IPS-NIHi7 (cell line): ENCODE results near the gene PAX5.

Experiments
- DNase-seq: peaks from one replicate; pipeline ENCODE4 v3.0.0; 2012; ENCODE audit warnings: mixed read lengths; ENCODE audit errors: extremely low spot score

Gene PAX5

DNA sequence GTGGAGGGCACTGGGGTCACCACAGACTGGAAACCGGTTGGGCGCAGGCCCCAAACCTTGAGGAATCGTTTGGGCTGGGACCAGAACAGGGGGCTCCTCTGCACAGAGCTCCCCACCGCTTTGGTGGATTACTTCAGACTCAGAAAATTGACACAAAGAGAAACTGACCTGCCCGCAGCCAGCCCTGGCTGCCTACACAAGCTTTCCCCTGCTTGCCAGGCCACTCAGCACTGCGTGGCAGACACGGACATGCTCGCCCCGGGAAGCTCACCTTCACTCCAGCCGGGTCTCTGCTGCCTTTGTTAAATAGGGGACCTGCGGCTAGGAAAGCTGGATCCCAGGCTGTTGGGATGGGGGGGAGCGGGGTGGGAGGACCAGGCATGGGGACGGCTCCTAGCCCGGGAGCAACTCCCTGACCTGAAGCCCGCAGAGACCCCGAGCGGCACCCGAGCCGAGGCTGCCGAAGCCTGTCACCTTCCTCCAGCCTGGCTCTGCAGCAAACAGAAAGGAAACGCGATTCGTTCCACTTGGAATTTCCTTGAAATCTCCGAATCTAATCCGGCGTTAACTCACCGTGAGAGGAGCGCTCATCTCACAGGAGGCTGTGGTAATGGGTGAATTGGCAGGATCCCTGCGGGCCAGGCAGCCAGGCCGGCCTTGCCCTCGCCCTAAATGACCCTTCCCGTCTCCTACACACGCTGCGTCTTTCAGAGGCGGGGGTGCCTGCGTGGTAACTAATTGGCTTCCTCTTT is 8.8 kb downstream of the PAX5 start:
- DNase-seq, result no peak

- no peak for DNase-seq
These were observed 16.5 kb downstream of the PAX5 start for GRCh38 chr9:37017546-37017945.

DNA sequence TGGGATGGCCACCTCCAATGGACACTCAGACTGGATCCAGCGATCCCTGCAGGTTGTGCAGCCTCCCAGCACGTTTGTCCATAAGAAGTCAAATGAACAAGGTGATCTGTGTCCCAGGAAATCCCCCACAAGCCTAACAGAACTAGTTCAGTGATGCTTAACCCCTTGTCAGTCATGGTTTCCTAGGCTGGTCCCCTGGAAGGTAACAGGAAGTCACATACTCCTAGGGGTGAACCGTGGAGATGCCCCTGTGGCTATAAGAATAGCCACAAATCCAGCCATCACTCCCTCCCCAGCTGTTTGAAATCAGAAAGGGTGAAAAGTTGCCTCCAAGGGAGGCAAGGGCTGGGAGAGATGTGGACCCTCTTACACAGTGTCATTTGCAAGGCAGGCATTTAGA is 22.5 kb downstream of the PAX5 start:
- no peak for DNase-seq

GRCh38 chr9:37010976-37011375 is 23.1 kb downstream of the PAX5 start:
- DNase-seq, result no peak

- DNase-seq, result no peak
These were observed 23.9 kb downstream of the PAX5 start for GRCh38 chr9:37010180-37010579.

GRCh38 chr9:37007295-37007694 is 26.8 kb downstream of the PAX5 start:
- no peak for DNase-seq

DNA sequence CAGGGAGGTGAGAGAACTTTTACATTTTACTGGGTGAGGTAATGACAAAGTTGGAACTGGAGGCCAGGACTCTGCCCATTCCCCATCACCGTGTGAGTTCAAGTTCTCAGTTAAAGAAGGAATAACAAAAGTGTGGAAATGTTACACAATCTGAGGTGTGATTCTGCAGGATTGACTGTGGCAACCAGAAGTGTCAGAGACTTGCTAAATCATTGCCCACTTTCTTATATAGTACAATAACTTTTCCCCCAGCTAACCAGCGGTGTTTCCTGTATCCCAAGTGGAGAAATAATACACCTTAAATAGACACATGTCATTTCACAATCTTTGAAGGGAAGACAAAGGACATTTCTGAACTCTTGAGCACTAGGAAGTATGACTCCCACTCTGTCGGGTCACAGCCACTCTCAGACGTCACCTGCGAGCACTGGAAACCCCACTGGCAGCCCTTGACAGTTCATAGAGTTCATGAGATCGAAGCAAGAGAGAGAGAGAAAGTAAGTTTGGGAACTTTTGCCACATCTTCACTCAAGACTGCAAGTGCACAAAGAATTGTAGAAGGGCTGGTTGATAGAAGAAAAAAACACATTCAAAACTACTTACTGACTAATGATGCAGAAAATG is 28.4 kb downstream of the PAX5 start:
- DNase-seq, result no peak

DNA sequence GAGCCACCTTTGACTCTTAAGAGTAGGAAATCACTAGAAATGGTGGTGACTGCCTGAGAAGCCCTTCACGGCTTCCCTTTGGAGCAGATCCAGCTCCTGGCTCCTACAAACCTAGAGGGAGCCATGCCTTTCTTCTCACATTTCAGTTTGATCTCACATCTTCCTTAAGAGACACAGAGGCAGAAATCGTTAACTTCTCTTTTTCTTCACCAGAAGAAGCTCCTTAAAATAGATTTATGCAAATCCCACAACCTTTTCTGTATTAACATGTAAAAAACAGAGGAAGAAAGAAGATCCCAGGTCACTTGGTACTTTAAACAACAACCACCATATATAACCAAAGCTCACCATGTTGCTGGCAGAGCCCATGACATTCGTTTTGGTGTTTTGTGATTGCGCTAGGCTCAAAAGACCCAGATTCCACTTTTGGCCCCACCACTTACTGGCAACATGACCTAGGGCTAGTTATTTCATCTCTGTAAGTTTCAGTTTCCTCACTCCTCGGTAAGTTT is 29.6 kb downstream of the PAX5 start:
- DNase-seq, result no peak

DNA sequence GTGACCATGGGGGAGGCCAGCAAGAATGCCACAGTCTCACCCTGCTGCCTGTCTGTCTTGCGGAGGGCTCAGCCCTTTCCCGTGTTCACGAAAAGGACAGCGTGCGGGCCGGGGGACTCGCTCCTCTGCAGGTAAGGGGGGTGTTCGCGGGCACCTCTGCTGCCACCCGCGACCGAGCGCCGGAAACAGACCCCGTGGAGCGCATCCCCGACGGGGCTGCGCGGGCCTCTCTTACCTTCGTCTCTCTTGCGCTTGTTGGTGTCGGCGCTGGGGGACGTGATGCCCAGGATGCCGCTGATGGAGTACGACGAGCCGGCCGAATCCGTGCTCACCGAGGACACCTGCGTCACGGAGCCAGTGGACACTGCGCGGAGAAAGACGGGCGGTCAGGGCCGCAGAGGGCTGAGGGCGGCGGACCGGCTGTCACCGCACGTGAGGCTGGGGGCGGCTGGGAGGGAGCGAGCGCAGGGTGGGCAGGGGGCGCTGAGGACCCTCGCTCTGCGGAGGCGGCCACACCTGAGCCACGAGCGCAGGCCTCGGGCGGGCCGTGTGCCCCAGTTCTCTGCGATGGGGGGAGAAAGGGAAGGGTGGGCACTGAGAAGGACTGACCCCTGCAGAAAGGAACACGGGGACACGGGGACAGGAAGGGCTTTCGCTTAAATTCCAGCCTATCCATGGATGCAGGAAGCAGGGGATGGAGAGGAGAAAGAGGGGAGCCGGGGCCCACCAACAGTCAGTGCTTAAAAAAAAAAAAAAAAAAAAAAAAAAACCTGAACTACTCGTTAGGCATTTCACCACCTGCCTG is 31.5 kb downstream of the PAX5 start:
- DNase-seq, result no peak

GRCh38 chr9:37002036-37002412 is 32.0 kb downstream of the PAX5 start:
- no peak for DNase-seq

GRCh38 chr9:37001459-37001858 is 32.6 kb downstream of the PAX5 start:
- DNase-seq, result no peak

DNA sequence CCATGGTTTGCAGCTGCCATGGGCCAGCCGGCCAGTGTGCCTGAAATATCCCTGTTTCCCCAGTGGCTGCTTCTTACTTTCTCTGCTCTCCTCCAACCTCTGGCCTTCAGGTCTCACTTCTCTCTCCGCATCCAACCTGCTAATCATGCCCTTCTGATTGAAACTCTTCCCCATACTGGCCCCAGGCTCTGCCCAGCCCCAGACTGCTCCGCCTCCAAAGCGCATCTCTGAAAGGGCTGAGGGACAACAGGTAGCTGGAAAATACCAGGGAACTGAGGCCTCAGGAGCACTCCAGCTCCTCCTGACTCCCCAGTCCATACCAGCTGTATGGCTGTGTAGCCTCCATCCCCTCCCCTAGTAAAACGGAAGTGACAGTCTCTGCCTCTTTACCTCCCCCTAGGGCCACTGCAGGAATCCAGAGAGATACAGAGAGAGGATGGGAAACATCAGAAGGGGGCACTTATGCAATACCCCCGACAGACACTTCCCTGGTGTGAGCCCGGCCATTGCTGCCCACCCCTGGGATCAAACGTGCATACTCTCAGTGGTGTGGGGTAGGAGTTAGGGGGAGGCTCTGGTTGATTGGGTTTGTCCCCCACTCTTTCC is 34.2 kb downstream of the PAX5 start:
- DNase-seq, result peak; percentile 30

DNA sequence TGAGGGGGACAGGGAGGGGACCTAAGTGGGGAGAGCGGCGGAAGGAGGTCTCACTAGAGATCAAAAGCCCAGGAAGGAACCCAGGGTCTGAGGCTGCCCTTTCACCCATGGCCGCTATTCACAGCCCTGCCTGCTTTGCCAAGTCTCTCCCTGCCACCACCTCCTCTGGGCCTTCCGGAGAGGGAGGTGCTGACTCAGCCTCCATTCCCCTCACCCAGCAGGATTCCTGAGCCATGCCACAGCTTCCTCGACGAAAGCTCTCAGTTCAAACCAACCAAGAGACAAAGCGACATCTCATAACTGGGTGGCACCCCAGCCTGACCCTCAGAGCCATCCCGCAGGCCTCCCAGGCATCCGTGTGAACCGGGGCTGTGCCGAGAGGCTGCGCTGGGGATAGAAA is 36.7 kb downstream of the PAX5 start:
- no peak for DNase-seq

GRCh38 chr9:36996706-36997086 is 37.4 kb downstream of the PAX5 start:
- no peak for DNase-seq

DNA sequence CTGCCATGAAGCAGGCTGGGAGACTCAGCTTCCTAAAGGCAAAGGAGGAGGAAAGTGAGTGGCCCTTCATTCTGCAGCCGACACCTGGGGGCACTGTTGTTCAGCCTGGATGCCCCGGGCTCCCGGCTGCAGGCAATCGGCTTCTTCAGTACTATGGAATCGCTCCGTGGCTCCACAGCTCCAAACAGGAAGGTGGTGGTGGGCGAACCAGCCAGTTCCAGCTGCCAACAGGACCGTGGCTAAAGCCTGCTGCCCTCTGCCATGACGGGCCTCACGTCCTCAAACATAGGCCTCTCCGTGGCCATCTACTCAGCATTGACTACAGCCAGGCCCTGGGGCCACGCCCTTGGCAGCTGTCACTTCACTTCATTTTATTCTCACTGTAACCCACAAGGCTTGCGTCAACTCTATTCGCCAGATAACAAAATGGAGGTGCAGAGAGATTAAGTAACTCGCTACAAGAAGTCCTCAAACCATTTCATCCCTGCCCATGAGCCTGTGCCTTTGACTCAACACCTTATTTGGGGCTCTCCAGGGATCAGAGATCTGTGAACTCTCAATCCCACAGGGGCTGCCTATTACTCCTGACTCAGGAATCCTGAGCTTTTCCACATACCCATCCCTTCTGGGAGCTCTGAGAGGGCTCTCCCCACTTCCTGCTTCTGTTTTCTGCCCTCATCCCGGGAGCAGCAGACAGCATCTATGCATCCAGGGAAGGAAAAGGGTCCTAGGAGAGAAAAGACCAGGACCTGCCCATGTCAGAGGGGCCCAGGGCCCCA is 38.0 kb downstream of the PAX5 start:
- DNase-seq, result peak; percentile 86

- no peak for DNase-seq
These were observed 39.9 kb downstream of the PAX5 start for GRCh38 chr9:36993933-36994764.

GRCh38 chr9:36992501-36993316 is 41.4 kb downstream of the PAX5 start:
- no peak for DNase-seq

DNA sequence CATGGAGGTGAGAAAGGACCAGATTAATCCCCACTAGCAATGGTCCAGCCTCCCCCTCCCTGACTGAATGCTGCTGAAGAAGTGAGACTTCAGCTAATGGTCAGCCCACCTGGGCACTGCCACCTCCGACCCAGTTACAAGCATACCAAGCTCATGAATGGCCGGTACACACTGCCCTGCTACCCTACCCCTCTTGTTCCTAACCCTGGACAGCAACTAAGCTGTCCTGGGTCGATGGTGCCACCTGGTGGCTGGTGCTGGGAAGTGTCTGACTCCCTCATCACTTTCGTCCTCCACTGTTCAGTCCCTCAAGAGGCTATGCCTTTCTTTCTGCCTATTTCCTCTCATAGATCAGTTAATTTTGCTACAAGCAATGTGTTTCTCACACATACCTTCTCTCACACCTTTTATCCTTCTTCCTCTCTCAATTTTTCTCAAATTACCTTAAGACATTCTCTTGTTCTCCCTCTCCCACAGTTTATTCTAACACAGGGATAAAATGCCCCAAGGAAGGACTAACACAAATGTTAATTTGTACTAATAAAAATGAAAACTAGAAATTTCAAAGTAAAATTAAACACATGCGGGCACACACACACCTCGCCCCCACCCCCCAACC is 42.4 kb downstream of the PAX5 start:
- peak; percentile 84 for DNase-seq

GRCh38 chr9:36988848-36989247 is 45.2 kb downstream of the PAX5 start:
- DNase-seq, result no peak
